ENCODE measurements around the gene CDYL2.
"Not testable (repeated sequence)": the region's sequence is repeated elsewhere in the genome, so short reads cannot be mapped to it uniquely, and the experiment has no call there.

The CDYL2 gene

DNA sequence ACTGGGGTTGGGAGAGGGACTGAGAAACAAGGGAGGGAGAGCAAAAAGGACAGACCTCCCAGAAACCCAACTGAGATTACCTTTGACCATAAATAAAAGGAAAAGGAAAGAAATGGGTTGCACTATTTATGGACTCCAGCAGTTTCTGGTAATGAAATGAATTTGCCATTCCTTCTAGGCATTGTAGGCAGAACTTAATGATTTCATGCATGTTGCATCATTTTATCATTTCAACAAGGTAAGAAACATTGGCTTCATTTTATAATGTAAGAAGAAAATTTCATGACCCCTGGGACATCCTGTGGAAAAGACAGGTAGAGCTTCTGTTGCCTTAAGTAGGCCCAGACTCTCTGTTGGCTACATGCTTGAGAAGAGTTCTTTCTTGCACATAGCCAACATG, 8.2 kb upstream of the CDYL2 start:
- DNase-seq (ENCODE audit: extremely low read depth in 1 of 2, low read depth in 1 of 2) = no peak

DNA sequence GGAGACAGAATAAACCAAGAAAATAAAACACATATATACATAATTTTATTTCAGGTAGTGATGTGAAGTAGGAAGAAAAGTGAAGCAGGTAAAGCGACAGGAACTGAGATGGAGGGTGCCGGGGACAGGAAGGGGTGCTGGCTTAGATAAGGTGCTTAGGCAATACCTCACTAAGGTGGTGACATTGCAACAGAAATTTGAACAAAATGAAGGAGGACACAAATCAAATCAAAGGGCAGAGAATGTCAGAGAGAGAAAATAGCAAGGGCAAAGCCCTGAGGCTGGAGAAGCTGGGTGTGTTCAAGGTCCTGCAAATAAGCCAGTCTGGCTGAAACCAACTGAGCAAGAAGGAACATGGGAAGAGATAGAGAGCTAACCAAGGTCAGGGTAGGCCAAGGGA, 5.0 kb upstream of the CDYL2 start:
- no peak for DNase-seq (ENCODE audit: extremely low read depth in 1 of 2, low read depth in 1 of 2)

DNA sequence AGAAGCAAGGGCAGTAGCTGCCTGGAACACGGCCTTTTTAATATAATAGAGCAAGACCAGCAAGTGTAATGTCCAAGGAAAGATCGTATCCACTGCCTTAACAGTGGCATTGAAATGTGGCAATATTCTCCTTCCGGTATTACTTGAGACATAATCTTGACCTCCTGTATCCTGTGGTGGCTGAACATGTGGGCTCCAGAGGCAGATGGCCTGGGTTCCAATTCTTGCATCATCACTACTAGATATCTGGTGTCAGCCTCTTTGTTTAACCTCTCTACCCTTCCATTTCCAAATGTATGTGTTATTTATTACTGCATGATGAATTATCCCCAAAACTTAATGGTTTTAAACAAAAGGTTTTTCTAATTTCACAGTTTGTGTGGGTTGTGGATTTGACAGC, 3.5 kb upstream of the CDYL2 start:
- no peak for DNase-seq (ENCODE audit: extremely low read depth in 1 of 2, low read depth in 1 of 2)

DNA sequence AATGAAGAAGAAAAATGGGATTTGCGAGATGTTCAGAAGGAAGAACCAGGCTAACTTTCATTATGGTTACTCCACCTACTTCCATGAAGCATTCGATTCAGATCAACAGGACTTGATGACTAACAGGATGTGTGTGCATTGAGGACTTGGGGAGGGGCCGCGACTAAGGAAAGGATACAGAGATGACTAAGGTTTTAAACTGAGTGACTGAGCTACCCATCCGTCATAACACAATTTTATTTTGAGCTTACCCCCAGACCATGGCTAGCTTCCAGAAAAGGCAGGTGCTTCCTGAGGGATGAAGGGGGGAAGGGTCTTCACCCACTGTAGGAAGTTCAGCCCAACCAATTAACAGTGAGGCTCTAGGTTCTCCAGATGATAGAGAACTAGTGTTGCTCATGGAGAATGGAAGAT, 2.5 kb upstream of the CDYL2 start:
- DNase-seq (ENCODE audit: extremely low read depth in 1 of 2, low read depth in 1 of 2) = no peak

DNA sequence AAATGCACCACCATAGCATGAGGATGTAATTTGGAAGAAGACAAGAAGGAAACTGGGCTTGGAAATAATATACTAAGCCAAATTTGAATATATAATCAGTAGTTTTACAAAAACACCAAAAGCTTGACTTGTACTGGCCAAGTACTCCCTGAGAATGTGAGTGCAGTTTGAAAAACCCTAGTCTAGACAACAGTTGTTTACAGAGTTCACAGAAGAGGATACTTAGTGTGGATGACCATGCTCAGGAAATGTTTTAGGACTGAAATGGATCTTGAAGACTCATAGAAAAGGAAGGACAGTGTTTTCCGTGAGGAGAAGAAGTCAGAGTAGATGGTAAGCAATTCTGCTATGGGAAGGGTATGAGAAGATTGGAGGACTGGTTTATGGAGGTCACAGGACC, 1.9 kb upstream of the CDYL2 start:
- no peak for DNase-seq (ENCODE audit: extremely low read depth in 1 of 2, low read depth in 1 of 2)

DNA sequence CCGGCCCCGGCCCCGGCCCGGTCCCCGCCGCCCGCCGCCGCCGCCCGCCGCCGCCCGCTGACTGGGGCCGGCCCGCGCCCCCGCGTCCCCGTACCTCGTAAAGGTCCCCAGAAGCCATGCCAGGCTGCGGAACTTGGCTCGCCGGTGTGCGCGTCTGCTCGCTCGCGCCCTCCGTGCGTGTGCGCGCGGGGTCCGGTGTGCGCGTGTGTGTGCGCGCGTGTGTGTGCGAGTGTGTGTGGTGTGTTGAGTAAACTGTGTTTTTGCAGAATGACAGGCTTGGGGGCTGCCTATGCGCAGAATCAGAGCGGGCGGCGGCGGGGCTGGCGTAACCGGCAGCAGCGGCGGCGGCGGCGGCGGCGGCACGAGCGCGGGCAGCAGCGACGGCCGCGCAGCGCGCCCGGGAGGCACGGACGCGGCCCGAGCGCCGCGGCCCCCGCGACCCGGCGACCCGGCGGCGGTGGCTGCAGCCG, 307 bp downstream of the CDYL2 start:
- DNase-seq (ENCODE audit: extremely low read depth in 1 of 2, low read depth in 1 of 2) = peak in 1 of 2 donors; percentile 24

DNA sequence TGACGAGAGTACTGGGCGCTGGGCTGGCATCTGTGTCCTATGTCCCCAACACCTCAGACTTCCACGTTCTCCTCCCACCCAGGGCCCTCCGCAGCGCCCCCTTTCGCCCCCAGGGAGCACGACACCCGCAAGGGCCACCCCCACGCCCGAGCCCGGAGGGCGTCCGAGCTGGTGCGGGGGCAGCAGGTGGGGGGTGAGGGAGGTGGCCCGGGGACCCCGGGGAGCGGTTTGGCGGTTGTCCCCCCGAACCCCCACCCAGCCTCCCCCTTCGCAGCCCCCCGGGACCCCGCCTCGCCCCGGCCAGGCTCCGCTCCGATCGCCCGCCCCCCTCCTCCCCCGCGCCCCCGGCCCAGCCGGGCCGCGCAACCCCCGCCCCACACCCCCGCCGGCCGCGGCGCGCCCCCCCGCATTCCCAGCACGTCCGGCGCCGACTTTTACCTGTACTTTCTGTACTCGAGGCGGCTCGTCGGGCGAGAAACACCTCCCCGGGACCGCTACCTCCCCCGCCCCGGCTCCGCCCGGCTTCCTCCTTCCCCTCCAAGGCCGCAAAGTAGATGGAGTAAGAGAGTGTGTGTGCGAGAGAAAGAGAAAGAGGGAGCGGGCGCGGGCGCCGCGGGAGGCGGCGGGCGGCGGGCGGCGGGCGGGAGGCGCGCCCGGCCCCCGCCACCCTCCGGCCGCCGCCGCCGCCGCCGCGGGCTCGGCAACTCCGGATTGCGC, 901 bp downstream of the CDYL2 start:
- DNase-seq (ENCODE audit: extremely low read depth in 1 of 2, low read depth in 1 of 2) = peak in 1 of 2 donors; percentile 20

DNA sequence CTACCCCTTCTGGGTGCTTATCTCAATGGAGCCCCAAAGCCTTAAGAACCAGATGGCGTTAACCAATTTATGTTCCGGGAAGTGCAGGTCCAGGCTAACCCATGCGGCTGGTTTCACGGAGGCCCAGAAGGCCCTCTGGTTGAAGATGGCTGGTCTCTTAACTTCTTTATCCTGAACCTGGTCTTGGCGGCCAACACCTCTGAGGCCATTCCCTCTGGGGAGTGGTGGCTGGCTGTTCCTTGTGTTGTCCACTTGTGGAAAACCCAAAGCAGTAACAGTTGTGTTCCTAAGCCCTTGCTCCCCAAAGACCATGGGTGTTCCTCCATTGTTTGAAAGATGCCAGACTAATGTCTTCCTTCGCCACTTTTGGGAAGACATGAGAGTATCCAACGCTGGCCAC, 1.5 kb downstream of the CDYL2 start:
- no peak for DNase-seq (ENCODE audit: extremely low read depth in 1 of 2, low read depth in 1 of 2)

DNA sequence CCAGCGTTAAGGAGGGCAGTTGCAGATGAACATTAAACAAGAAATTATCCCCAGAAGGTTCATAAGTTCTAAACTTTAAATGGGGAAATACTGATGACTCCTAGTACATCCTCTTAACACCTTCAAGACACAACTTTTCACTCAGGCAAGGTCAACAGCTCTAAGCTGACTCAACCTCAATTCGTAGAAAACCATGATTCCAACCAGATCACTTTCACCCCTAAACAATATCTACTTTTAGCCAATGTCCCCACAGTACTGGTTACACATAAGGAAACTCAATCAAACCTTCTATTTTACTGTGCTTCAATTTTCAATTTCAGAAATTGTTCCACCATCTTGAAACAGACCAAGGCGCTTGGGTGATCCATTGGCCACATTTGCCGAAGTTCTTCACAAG, 2.3 kb downstream of the CDYL2 start:
- no peak for DNase-seq (ENCODE audit: extremely low read depth in 1 of 2, low read depth in 1 of 2)

DNA sequence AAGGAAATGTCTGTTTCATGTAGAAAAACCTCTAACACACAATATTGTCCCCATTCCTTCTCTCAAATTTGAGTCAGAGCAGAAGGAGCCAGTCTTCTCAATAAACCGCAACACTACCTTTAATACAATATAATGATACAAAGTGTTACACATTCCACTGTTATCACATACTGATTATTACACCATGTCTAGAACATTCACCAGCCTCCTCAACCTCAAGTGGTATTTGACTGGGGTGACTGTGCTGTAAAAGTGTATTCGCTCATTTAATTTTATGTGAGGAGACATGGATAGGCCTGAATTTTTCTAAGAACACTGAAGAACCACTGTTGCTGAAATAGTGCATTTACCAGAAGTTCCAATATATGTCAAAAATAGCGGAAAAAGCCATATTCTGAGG, 10.3 kb downstream of the CDYL2 start:
- no peak for DNase-seq (ENCODE audit: extremely low read depth in 1 of 2, low read depth in 1 of 2)

DNA sequence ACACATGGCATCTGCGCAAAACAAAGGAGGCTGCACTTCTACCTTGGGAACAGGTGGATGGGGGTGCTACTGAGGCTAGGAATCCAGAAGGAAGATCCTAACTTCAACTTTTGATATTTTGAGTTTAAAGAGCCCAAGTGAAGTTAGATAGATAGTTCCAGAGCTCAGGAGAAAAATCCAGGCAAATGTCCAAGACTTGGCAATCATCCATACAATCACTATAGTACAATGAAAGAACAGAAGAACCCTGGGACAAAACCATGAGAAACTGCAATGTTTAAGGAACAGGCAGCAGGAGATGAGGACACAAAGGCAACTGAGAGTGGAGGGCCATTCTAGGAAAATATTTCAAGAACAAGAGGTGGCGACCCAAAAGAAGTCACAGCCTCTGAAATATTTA, 12.4 kb downstream of the CDYL2 start:
- no peak for DNase-seq (ENCODE audit: extremely low read depth in 1 of 2, low read depth in 1 of 2)

DNA sequence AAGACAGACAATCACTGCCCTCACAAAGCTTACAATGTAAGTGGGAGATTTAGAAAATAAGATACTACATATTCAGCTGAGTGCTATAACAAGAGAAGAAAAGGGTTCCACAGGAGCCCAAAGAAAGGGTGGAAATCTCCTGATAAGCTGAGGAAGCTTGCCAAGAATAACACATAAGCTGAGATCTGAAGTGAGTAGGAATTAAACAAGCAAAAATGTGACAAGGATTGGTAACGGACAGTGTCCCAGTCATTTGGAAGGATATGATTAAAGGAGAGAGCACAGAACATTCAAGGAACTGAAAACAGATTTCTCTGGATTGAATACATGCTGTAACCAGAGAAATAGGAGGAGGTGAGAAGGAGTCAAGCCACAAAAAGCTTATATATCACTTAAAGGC, 13.0 kb downstream of the CDYL2 start:
- no peak for DNase-seq (ENCODE audit: extremely low read depth in 1 of 2, low read depth in 1 of 2)

DNA sequence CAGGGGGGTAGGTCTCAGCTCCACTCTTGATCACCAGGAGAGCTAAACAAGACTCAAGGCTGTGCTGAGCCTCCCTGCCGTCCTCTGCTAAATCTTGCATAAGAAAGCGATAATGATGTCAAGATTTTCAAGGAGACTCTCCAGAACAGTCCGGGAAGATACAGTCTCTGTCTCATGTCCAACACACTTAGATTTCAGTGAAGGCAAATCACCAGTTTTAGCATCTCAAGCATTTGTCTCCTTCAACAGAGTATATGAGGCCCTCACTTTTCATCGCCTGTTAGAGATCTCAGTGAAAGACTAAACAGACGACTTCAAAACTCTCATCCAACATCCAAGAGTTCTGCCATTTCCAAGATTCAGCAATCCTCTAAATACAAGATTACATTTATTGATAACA, 13.6 kb downstream of the CDYL2 start:
- no peak for DNase-seq (ENCODE audit: extremely low read depth in 1 of 2, low read depth in 1 of 2)

DNA sequence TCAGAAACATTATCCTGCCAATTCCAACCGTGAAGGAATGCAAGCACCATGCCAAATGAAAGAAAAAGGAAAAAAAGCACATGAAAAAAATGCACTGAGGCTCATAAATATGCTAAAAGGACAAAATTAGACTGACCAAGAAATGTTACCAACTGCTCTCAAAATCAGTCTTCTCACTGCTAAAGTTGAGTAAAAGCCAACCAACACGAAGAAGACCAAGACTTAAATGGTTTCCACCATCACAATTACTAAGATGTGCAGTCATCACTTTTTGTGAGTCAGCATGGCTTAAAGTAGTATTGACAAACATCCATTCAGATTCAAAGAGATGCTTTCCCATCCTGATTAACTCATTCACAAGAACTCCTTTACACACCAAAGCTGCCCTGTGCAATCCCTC, 16.4 kb downstream of the CDYL2 start:
- no peak for DNase-seq (ENCODE audit: extremely low read depth in 1 of 2, low read depth in 1 of 2)

DNA sequence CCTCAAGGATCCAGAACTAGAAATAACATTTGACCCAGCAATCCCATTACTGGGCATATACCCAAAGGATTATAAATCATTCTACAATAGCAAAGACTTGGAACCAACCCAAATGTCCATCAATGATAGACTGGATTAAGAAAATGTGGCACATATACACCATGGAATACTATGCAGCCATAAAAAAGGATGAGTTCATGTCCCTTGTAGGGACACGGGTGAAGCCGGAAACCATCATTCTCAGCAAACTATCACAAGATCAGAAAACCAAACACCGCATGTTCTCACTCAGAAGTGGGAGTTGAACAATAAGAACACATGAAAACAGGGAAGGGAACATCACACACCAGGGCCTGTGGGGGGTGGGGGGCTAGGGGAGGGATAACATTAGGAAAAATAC, 17.8 kb downstream of the CDYL2 start:
- DNase-seq (ENCODE audit: extremely low read depth in 1 of 2, low read depth in 1 of 2) = not testable (repeated sequence)

DNA sequence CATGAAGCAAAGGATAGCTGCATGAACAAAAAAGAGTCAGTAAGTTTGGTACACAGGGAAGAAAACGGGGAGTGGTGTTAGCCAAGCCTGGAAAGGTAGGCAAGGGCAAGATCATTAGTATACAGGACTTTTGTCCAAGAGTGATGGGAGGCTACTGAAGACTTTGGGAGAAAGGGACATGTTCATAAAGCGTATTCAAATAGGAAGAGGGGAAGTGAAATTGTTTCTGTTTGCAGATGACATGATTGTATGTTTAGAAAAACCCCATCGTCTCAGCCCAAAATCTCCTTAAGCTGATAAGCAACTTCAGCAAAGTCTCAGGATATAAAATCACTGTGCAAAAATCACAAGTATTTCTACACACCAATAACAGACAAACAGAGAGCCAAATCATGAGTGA, 19.4 kb downstream of the CDYL2 start:
- no peak for DNase-seq (ENCODE audit: extremely low read depth in 1 of 2, low read depth in 1 of 2)

DNA sequence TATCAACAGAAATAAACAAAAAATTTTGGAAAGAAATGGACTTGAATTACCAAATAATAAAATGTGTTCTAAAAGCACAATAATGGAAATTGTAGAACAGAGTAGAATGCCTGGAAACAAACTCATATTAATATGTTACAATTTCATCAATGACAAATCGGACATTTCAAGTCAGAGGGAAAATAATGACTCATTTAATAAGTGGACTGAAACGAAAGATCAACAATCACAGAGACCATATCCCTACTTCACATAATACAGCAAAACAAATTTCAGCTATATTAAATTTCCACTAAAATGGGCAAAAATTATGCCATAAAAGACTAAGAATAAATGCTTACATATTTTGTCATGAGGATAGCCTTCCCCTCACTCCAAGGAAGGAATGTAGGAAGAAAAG, 25.7 kb downstream of the CDYL2 start:
- no peak for DNase-seq (ENCODE audit: extremely low read depth in 1 of 2, low read depth in 1 of 2)

DNA sequence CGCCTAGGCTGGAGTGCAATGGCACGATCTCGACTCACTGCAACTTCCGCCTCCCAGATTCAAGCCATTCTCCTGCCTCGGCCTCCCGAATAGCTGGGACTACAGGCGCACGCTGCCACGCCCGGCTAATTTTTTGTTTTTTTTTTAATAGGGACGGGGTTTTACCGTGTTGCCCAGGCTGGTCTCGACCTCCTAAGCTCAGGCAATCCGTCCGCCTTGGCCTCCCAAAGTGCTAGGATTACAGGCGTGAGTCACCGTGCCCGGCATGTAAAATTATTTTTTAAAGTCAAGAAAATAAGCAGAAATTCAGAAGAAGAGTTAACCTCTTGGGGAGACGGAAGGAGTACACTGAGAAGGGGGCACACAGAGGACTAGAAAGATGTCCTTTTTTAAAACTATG, 27.5 kb downstream of the CDYL2 start:
- no peak for DNase-seq (ENCODE audit: extremely low read depth in 1 of 2, low read depth in 1 of 2)

DNA sequence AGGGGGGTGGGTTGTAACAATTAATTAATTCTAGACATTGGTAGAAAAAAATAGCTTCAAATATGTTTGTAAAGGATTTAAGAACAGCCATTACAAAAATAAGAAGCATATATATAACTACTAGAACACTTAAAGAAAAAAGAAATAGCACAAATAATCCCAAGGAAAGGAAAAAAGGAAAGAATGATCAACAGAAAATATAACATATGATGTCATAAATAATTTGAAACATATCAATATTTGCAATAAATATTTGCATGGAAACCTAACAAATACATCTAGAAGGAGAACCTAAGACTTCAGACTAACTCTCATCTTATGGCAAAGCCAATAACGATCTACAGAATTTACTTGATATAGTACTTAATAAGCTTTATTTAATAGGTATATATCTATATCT, 28.9 kb downstream of the CDYL2 start:
- DNase-seq (ENCODE audit: extremely low read depth in 1 of 2, low read depth in 1 of 2) = no peak

DNA sequence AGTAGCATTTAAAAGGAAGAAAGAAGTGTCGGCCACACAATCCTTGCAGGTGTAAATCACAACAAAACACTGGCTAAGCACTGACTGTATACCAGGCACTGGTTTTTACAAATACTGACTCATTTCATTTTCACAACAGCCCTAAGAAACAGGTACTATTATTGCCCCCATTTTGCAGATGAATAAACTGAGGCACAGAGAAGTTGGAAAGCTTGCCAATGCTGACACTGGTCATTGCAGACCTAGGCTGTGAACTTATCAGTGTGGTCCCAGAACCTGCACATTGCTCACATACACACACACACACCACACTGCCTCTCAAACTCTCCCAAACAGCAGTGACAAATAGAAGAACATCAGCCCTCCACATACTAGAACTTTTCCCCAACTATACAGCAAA, 37.6 kb downstream of the CDYL2 start:
- no peak for DNase-seq (ENCODE audit: extremely low read depth in 1 of 2, low read depth in 1 of 2)

DNA sequence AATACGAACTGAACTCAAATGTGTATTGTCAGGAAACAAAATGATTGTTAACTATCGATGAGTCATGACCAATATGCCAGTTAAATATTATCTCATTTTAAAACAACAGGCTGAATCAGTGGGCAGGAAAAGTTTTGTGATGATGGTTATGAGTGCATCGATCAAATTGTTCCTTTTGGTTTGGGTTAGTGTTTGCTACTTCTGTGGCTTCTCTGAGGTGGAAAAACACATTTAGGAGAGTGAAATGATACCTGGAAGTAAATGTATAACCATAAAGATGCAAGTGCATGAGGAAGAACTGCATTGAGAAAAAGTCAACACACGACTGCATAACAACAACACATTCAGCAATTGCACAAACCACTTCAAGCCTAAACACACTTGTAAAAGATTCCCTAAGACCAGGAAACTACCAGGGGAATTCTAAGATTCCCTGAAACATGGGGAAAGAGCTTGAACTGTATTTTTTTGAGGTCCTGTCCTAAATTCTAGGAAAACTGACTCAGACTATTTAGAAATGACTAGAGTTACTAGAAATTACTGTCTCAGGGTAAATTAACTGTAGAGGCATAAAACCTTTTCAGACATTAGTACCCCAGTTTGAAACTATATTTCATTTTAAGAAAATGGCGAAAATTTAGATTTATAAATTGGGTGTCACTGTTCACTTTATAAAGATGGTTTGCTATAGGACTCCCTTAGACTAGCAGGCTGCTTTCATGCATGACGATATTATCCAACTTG, 44.8 kb downstream of the CDYL2 start:
- no peak for DNase-seq (ENCODE audit: extremely low read depth in 1 of 2, low read depth in 1 of 2)

DNA sequence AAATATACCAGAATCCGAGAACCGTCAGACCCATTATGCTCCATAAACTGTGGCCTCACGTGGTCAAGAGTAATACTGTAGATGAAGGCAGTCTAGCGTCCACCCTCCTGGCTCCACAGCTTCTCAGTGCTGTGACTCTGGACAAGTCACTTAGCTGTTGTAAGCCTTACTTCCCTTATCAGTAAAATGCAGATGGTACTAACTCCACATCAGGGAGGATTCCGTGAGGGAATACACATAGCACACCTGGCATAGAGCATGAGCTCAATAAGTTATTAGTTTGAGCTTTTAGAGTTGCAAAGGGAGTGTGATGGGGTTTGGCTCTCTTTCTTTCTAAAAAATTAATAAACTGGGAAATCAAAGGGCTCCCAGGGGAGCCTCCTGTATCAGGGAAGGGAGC, 49.9 kb downstream of the CDYL2 start:
- DNase-seq (ENCODE audit: extremely low read depth in 1 of 2, low read depth in 1 of 2) = no peak

DNA sequence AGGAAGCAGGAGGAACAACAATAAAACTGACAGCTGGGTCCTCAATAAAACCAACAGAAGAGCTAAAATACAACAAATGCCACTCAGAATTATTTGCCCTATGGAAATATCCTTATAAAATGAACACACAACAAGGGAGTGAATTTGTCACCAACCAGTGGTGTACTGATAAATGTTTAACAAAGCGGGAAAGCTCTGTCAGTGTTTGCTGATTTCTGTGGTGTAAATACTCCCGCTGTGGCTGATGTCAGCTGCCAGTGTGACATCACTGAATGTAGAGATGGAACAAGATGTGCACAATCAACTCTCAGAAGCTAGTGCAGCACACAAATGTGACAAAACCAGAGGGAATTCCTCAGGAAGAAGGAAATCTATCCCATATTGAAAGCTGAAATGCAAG, 51.9 kb downstream of the CDYL2 start:
- no peak for DNase-seq (ENCODE audit: extremely low read depth in 1 of 2, low read depth in 1 of 2)
